IMR-90 (cell line): ENCODE results near the gene ISG20L2. TPM values are rescaled to one million over a fixed set of nuclear protein-coding genes. Genes with fewer than 3 reads are reported as not detected.

Experiments used
- BHLHE40 ChIP-seq: fragments of 150-350 bp; IDR thresholded peaks from 2 replicates; pipeline ENCODE4 v1.6.1; 2016; ENCODE audit warnings: mild to moderate bottlenecking, low read depth, low read length
- CEBPB ChIP-seq: IDR thresholded peaks from 2 replicates; pipeline ENCODE4 v1.6.1; 2012; ENCODE audit warnings: low read depth, low read length, improper control_type of control experiment
- MAFK ChIP-seq: IDR thresholded peaks from 2 replicates; pipeline ENCODE4 v1.6.1; 2012; ENCODE audit warnings: low read depth, low read length, improper control_type of control experiment
- polyA plus RNA-seq, 3 experiments: library from polyadenylated mRNA; depleted of rRNA; stranded (reverse); fragments of >200 nt; gene quantifications; 2 replicates each; pipeline ENCODE4 v1.2.3, GENCODE V29; 2012; ENCODE audit warnings: low replicate concordance in 1 of 3
- total RNA-seq: library from RNA; depleted of rRNA; stranded (reverse); fragments of >200 nt; gene quantifications from 2 replicates; pipeline ENCODE4 v1.2.3, GENCODE V29; 2012

The ISG20L2 gene
- total and polyA plus RNA-seq, 2 of the 4 experiments (the other 2 are of a cell fraction), result 17.0 to 27.3 TPM

DNA sequence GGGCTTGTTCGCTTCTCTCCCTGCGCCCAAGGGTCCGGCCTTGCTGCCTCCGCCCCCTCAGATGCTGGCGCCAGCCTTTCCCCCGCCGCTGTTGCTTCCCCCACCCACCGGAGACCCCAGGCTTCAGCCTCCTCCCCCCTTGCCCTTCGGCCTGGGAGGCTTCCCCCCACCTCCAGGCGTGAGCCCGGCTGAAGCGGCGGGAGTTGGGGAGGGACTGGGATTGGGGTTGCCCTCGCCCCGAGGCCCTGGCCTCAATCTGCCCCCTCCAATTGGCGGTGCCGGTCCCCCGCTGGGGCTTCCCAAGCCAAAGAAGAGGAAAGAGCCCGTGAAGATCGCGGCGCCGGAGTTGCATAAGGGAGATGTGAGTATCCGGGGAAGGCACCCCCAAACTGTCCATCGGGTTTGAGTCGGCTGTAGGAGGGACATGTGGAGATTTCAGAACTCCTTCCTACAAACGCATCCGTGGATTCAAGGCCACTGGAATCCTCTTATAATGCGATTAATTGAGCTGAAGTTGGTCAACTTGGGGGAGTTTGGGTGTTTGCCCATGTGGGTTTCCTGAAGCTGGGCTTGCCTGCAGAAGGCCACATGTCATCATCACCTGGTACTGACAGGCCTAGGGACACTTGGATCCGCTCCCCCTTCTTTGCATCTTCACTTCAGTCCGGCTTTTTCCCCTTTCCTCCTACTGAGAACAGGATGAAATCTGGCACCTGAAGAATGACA, 39.5 kb upstream of the ISG20L2 start (continued):
- TF ChIP-seq BHLHE40, result no peak
- TF ChIP-seq MAFK, result no peak
- TF ChIP-seq CEBPB, result no peak
